Loucy (cell line): ENCODE data around the gene CACNA1C.

ENCODE experiments used
- EZH2phosphoT487 ChIP-seq: fragments of 200-600 bp; IDR thresholded peaks from 2 replicates; pipeline ENCODE4 v1.6.1; 2018; ENCODE audit warnings: antibody characterized with exemption, mild to moderate bottlenecking, moderate library complexity, borderline replicate concordance
- TF ChIP-seq, protein P1 (sequence below): fragments of 200-600 bp; sonication (generic); conservative IDR thresholded peaks from 2 replicates; pipeline ENCODE4 v1.5.1; 2014; ENCODE audit warnings: mild to moderate bottlenecking, antibody characterized with exemption, low read length

DNA sequence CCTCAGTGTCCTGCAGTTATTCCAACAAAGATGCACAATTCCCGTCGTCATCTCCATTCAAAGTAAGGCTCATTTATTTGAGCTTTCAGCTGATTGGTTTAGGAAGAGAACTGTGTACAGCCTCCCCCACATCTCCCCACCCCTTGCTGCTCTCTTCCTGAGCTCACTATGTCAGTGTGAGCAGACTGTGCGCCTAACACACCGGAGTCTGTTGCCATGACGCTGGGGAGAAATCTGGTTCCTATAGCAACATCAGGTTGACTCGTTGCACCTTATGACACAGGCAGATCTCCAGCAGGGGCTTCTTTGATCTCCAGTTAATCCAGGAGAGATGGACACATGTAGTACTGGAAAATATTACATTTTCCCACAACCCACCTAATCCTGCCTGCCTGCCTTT is 319.4 kb downstream of the CACNA1C start:
- TF ChIP-seq, protein P1, sequence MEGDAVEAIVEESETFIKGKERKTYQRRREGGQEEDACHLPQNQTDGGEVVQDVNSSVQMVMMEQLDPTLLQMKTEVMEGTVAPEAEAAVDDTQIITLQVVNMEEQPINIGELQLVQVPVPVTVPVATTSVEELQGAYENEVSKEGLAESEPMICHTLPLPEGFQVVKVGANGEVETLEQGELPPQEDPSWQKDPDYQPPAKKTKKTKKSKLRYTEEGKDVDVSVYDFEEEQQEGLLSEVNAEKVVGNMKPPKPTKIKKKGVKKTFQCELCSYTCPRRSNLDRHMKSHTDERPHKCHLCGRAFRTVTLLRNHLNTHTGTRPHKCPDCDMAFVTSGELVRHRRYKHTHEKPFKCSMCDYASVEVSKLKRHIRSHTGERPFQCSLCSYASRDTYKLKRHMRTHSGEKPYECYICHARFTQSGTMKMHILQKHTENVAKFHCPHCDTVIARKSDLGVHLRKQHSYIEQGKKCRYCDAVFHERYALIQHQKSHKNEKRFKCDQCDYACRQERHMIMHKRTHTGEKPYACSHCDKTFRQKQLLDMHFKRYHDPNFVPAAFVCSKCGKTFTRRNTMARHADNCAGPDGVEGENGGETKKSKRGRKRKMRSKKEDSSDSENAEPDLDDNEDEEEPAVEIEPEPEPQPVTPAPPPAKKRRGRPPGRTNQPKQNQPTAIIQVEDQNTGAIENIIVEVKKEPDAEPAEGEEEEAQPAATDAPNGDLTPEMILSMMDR = no peak
- TF ChIP-seq EZH2phosphoT487 = no peak
